Vagina (tissue), 2 donors: ENCODE data around the gene CNNM2.

Source experiments
- POLR2A ChIP-seq, 2 donors: fragments of 450-650 bp; IDR thresholded peaks; one replicate each; pipeline ENCODE4 v1.6.1; 2017; ENCODE audit warnings: antibody characterized with exemption in 2 of 2, mild to moderate bottlenecking in 2 of 2, moderate library complexity in 2 of 2
- TF ChIP-seq, protein P1 (sequence below), 3 experiments: fragments of 450-650 bp in 2 of 3; fragments of 200-600 bp in 1 of 3; sonication (generic) in 1 of 3; IDR thresholded peaks; one replicate each; pipeline ENCODE4 v1.5.1; 2017 to 2019; ENCODE audit warnings: antibody characterized with exemption in 3 of 3, mild to moderate bottlenecking in 2 of 3, moderate library complexity in 2 of 3

- TF ChIP-seq, protein P1, sequence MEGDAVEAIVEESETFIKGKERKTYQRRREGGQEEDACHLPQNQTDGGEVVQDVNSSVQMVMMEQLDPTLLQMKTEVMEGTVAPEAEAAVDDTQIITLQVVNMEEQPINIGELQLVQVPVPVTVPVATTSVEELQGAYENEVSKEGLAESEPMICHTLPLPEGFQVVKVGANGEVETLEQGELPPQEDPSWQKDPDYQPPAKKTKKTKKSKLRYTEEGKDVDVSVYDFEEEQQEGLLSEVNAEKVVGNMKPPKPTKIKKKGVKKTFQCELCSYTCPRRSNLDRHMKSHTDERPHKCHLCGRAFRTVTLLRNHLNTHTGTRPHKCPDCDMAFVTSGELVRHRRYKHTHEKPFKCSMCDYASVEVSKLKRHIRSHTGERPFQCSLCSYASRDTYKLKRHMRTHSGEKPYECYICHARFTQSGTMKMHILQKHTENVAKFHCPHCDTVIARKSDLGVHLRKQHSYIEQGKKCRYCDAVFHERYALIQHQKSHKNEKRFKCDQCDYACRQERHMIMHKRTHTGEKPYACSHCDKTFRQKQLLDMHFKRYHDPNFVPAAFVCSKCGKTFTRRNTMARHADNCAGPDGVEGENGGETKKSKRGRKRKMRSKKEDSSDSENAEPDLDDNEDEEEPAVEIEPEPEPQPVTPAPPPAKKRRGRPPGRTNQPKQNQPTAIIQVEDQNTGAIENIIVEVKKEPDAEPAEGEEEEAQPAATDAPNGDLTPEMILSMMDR (IDR thresholded peaks at IDR 0.05), result no peak
- no peak for TF ChIP-seq POLR2A (IDR thresholded peaks at IDR 0.05)
Observed at GRCh38 chr10:103120546-103120945, 202.5 kb downstream of the CNNM2 start.
